ENCODE results near the gene AKT1. TPM values are rescaled to one million over a fixed set of nuclear protein-coding genes. Genes with fewer than 3 reads are reported as not detected.

The AKT1 gene
- total RNA-seq, 1 donor from 2014 or later, result 140 TPM

DNA sequence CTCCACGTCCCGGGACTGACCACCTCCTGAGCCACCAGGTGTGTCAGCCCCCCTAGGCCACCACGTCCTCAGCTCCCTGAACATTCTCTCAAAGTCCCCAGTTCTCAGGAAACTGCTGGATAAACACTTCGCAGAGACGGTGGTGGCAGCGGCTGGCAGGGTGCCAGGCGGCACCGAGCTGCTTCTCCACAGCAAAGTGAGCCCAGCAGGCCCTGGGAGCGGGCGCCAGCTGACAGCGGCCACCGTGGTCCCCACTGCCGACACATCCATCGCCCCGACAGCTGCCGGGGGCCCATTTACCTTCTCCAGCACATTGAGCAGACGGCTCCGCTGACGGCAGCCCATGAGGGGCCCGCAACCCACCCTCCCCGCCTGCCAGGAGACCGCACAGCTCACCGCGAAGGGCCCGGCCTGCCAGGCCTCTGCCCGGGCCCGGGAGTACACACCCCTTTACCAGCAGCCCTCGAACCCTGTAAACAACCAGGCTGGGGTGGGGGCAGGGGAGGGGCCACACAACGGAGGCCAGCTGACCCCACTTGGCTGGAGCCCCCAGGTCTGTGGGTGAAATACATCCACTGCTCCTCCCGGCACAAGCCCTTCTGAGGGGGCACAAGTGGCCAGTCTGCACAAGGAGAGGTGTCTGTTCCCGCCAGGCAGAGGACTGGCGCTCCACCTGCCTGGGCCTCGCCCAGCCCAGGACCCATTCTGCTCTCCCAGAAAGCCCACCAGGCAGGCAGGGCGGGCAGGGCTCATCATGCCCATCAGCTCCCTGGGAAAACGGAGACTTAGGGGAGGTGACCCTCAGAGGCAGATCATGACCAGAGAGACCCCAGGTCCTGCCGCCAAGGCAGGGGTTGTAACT is 10.5 kb downstream of the AKT1 start:
- Mint-ChIP-seq H3K4me1 (ENCODE audit: low read depth) (no peaks in the 10 kb centered on the region), H3K36me3 (ENCODE audit: low read depth) (no peaks in the 10 kb centered on the region), H3K27ac (no peak overlapping the region), H3K9me3 (no peaks in the 10 kb centered on the region), H3K4me3 (no peak overlapping the region), H3K27me3 (ENCODE audit: insufficient read depth) (no peaks in the 10 kb centered on the region)
- no peak for DNase-seq (ENCODE audit: low spot score)
- intact Hi-C loops (cut with micrococcal nuclease), result no loop called here

- no peaks in the 10 kb centered on the region for H3K36me3 Mint-ChIP-seq (ENCODE audit: low read depth)
- no peak for DNase-seq (ENCODE audit: low spot score)
These were observed 11.4 kb downstream of the AKT1 start for GRCh38 chr14:104784218-104784568.

DNA sequence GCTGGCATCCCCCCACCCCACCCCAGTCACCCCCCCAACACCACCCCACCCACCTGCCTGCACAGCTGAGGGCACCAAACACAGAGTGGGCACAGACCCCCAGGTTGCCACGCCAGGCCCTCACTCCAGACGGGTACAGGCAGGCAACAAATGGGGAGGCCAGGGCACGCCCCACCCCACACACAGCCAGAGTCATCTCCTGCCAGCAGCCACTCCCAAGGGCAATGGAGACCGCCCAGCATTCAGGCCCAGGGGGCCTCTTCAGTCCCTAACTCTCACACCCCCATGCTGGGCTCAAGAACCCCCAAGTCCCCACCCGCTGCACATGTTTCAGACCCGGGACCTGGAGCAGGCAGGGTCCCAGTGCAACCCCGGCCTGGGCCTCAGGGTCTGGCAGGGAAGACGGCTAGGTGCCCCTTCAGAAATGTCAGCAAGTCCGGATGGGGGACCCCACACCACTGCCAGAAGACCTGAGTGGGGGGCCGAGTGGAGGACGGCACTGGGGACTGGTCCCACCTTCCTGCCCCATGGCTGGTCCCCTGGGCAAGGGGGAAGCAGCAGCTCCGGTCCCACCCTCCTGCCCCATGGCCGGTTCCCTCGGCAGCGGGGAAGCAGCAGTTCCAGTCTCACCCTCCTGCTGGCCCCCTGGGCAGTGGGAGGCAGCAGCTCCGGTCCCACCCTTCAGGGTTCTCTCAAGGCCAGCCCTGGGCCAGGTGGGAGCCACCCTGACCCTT is 11.9 kb downstream of the AKT1 start:
- no peak overlapping the region for H3K4me3 Mint-ChIP-seq
- no peaks in the 10 kb centered on the region for H3K4me1 Mint-ChIP-seq (ENCODE audit: low read depth)
- no peak for DNase-seq (ENCODE audit: low spot score)
- intact Hi-C loops (cut with micrococcal nuclease), result no loop called here
- no peaks in the 10 kb centered on the region for H3K9me3 Mint-ChIP-seq
- no peak overlapping the region for H3K27ac Mint-ChIP-seq
- no peaks in the 10 kb centered on the region for H3K36me3 Mint-ChIP-seq (ENCODE audit: low read depth)
- H3K27me3 Mint-ChIP-seq (ENCODE audit: insufficient read depth), result no peaks in the 10 kb centered on the region

More at GRCh38 chr14:104784218-104784568, 11.4 kb downstream of the AKT1 start:
- no peaks in the 10 kb centered on the region for H3K27me3 Mint-ChIP-seq (ENCODE audit: insufficient read depth)
- intact Hi-C loops (cut with micrococcal nuclease), result no loop called here
- H3K4me1 Mint-ChIP-seq (ENCODE audit: low read depth), result no peaks in the 10 kb centered on the region
- H3K9me3 Mint-ChIP-seq, result no peaks in the 10 kb centered on the region
- H3K4me3 Mint-ChIP-seq, result no peak overlapping the region
- no peak overlapping the region for H3K27ac Mint-ChIP-seq

DNA sequence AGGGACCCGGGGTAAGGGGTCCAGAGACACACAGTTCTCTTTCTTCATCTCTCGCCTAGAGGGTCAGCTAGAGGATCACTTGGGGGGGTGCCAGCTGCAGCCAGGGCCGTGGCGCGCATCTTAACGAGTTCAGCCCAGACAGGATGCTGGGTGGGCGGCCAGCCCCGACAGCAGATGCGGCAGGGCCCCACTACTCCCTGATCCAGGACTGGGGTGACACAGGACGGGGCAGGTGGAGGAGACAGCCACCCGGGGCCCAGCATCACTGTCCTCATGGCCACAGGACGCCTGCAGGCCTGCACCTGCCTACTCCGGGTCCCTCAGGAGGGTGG is 12.8 kb downstream of the AKT1 start:
- Mint-ChIP-seq H3K4me3 (no peak overlapping the region), H3K36me3 (ENCODE audit: low read depth) (no peaks in the 10 kb centered on the region), H3K9me3 (no peaks in the 10 kb centered on the region), H3K27me3 (ENCODE audit: insufficient read depth) (no peaks in the 10 kb centered on the region), H3K27ac (no peak overlapping the region), H3K4me1 (ENCODE audit: low read depth) (no peaks in the 10 kb centered on the region)
- DNase-seq (ENCODE audit: low spot score), result no peak
- intact Hi-C loops (cut with micrococcal nuclease), result no loop called here

DNA sequence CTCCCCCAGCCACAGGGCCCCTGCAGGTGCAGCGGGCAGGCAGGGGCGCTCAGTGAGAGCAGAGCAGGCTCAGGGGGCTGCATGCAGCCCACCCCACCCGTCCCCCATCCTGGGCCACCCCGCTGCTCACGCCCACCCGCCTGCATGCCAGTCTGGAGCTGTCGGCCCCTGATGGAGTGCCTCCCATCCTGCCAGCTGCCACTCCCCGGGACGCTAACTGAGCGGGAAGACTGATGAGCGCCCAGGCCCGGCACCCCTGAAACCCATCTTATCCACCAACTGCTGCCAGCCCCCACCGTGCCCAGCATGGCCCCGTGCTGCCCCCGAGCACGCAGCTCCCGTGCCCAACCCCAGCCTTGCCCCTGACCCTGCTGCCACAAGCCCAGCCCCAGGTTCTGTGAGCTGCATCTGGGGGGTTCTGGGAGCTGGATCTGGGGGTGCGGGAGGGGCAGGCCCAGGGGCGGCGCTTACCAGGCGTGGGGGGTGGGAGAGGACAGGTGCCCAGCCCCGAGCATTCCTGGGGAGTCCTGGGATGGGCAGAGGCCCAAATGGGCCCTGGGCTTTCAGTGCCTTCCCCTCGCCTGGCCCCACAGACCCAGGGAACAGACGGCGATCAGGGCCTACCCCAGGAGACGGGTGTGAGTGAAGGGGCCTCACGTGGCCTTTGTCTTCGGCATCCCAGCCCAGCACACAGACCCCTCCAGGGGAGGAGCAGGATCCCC is 13.3 kb downstream of the AKT1 start:
- no peak overlapping the region for H3K4me3 Mint-ChIP-seq
- intact Hi-C loops (cut with micrococcal nuclease), result no loop called here
- no peaks in the 10 kb centered on the region for H3K9me3 Mint-ChIP-seq
- no peak for DNase-seq (ENCODE audit: low spot score)
- H3K4me1 Mint-ChIP-seq (ENCODE audit: low read depth), result no peaks in the 10 kb centered on the region
- no peak overlapping the region for H3K27ac Mint-ChIP-seq
- H3K27me3 Mint-ChIP-seq (ENCODE audit: insufficient read depth), result no peaks in the 10 kb centered on the region
- H3K36me3 Mint-ChIP-seq (ENCODE audit: low read depth), result no peaks in the 10 kb centered on the region

GRCh38 chr14:104781271-104782077 is 14.1 kb downstream of the AKT1 start:
- intact Hi-C loops (cut with micrococcal nuclease), result no loop called here
- Mint-ChIP-seq H3K4me1 (ENCODE audit: low read depth) (no peaks in the 10 kb centered on the region), H3K9me3 (no peaks in the 10 kb centered on the region), H3K36me3 (ENCODE audit: low read depth) (no peaks in the 10 kb centered on the region), H3K4me3 (no peak overlapping the region), H3K27ac (no peak overlapping the region), H3K27me3 (ENCODE audit: insufficient read depth) (no peaks in the 10 kb centered on the region)
- DNase-seq (ENCODE audit: low spot score), result no peak

- no peak for DNase-seq (ENCODE audit: low spot score)
- intact Hi-C loops (cut with micrococcal nuclease), result no loop called here
These were observed 15.0 kb downstream of the AKT1 start for GRCh38 chr14:104780513-104781030.

DNA sequence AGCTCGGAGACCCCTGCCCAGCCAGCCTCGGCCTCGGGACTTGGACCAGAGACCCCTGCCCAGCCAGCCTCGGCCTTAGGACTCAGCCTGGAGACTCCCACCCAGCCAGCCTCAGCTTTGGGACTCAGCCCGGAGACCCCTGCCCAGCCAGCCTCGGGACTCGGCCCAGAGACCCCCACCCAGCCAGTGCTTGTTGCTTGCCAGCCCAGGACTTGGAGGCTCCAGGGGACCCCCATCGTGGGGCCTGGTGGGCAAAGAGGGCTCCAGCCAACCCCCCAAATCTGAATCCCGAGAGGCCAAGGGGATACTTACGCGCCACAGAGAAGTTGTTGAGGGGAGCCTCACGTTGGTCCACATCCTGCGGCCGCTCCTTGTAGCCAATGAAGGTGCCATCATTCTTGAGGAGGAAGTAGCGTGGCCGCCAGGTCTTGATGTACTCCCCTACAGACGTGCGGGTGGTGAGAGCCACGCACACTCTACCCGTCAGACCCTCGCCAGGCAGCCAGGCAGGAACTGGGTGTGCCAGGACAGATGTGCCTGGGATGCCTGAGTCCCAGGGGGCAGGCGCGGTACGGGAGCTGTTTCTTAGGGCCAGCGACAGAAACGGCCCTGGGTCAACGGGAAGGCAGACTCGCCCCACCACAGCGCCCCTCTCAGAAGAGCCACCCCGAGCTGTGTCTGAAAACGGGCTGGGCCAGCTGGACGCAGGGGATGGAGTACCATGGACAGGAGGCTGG is 15.6 kb downstream of the AKT1 start:
- Mint-ChIP-seq H3K9me3 (no peaks in the 10 kb centered on the region), H3K4me3 (no peak overlapping the region), H3K36me3 (ENCODE audit: low read depth) (no peaks in the 10 kb centered on the region), H3K27me3 (ENCODE audit: insufficient read depth) (no peaks in the 10 kb centered on the region), H3K4me1 (ENCODE audit: low read depth) (no peaks in the 10 kb centered on the region), H3K27ac (no peak overlapping the region)
- no peak for DNase-seq (ENCODE audit: low spot score)
- intact Hi-C loops (cut with micrococcal nuclease), result no loop called here

More at GRCh38 chr14:104780513-104781030, 15.0 kb downstream of the AKT1 start:
- no peak overlapping the region for H3K4me3 Mint-ChIP-seq
- no peaks in the 10 kb centered on the region for H3K36me3 Mint-ChIP-seq (ENCODE audit: low read depth)
- H3K4me1 Mint-ChIP-seq (ENCODE audit: low read depth), result no peaks in the 10 kb centered on the region
- no peak overlapping the region for H3K27ac Mint-ChIP-seq
- no peaks in the 10 kb centered on the region for H3K27me3 Mint-ChIP-seq (ENCODE audit: insufficient read depth)
- H3K9me3 Mint-ChIP-seq, result no peaks in the 10 kb centered on the region

DNA sequence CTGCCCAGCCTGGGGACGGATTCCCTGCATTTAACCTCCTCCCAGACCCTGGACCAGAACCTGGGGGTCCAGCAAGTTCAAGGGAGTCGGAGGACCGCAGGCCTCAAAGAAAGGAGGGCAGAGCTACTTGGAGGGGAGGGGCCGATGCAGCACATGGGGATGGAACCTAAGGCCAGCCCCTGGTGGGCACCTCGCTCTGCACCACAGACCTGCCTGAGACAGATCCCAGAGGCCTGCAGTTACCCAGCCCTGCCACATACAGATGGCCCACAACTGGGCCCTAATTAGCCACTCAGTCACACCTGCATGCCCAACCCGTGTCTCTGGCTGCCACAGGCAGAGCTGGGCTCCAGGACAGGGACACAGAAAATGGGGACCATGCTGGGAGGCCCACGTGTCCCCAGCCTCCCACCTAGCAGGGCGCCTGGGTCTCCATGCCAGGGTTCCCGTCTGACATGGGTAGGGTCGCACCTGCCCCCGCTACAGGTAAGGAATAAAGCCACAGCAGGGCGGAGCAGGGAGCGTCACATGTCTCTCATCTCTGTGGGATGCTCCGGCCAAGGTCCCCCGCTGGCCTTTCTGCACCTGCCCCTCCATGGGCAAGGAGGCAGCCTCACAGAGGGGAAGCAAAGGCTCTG is 16.7 kb downstream of the AKT1 start:
- no peaks in the 10 kb centered on the region for H3K4me1 Mint-ChIP-seq (ENCODE audit: low read depth)

DNA sequence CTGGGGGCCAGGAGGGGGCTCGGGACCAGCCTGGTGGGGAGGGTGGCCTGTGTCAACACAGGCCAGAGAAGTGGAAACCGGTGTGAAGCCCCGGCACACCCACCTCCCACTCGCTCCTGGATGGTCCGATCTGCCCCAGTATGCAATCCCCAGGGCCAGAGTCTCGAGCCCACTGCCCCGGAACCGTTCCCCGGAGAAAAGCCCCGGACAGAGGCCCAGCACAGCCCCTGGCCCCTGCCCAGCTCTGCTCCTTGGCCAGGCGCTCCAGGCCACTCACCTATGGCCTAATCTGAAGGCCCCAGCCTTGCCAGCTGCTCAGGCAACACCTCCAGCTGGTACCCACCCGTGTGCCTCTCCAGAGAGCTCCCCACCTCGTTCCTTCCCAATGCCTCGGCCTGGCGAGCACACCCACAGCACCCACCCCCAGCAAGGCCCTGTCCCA is 17.7 kb downstream of the AKT1 start:
- intact Hi-C loops (cut with micrococcal nuclease), result no loop called here
- Mint-ChIP-seq H3K36me3 (ENCODE audit: low read depth) (no peaks in the 10 kb centered on the region), H3K27me3 (ENCODE audit: insufficient read depth) (no peaks in the 10 kb centered on the region), H3K4me3 (no peak overlapping the region), H3K27ac (no peak overlapping the region), H3K4me1 (ENCODE audit: low read depth) (no peaks in the 10 kb centered on the region), H3K9me3 (no peaks in the 10 kb centered on the region)
- DNase-seq (ENCODE audit: low spot score), result no peak

More for the DNA sequence above, 16.7 kb downstream of the AKT1 start:
- Mint-ChIP-seq H3K27me3 (ENCODE audit: insufficient read depth) (no peaks in the 10 kb centered on the region), H3K27ac (no peak overlapping the region), H3K36me3 (ENCODE audit: low read depth) (no peaks in the 10 kb centered on the region), H3K9me3 (no peaks in the 10 kb centered on the region), H3K4me3 (no peak overlapping the region)
- DNase-seq (ENCODE audit: low spot score), result no peak
- intact Hi-C loops (cut with micrococcal nuclease), result no loop called here

- no peaks in the 10 kb centered on the region for H3K27me3 Mint-ChIP-seq (ENCODE audit: insufficient read depth)
- H3K27ac Mint-ChIP-seq, result no peak overlapping the region
- no peaks in the 10 kb centered on the region for H3K4me1 Mint-ChIP-seq (ENCODE audit: low read depth)
- H3K4me3 Mint-ChIP-seq, result no peak overlapping the region
- DNase-seq (ENCODE audit: low spot score), result no peak
- peaks cover under 1% of the 10 kb centered on the region for H3K36me3 Mint-ChIP-seq (ENCODE audit: low read depth)
- intact Hi-C loops (cut with micrococcal nuclease), result no loop called here
- no peaks in the 10 kb centered on the region for H3K9me3 Mint-ChIP-seq
These were observed 18.4 kb downstream of the AKT1 start for GRCh38 chr14:104776961-104777807.

Data from activated T-helper 1 cell treated with anti-CD3 and anti-CD28 coated beads, Interleukin-12 subunit alpha, Interleukin-12 subunit beta, Interleukin-2, Interleukin-4 antibody, amounts not matched to agents 30 ng/mL and 10 ng/mL and 1 ng/mL, durations not matched to agents 14 hours and 24 hours and 36 hours (primary cell).